OCI-LY7 (cell line): Measurements from ENCODE around the gene DEFB108B. TPM values are rescaled to one million over a fixed set of nuclear protein-coding genes. Genes with fewer than 3 reads are reported as not detected.
"Not testable (repeated sequence)": the region's sequence is repeated elsewhere in the genome, so short reads cannot be mapped to it uniquely, and the experiment has no call there.

Experiments
- Bru-seq: library from RNA; stranded (reverse); fragments of 400-500 nt; gene quantifications from one replicate; lab custom pipeline; 2021; lab: Mats Ljungman, UMichigan
- BruChase-seq, 2 experiments: library from RNA; stranded (reverse); fragments of 400-500 nt; gene quantifications; one replicate each; lab custom pipeline; 2021; lab: Mats Ljungman, UMichigan
- BruUV-seq: library from RNA; stranded (reverse); fragments of 400-500 nt; replicated peaks from 2 replicates; lab custom pipeline; 2021; lab: Mats Ljungman, UMichigan
- CTCF ChIA-PET: fragments of 300-600 bp; sonication (Branson Sonifier 250); formaldehyde crosslinking; loops from one replicate; lab custom pipeline; 2022; ENCODE audit warnings: antibody characterized with exemption; ENCODE audit not compliant: unreplicated experiment; lab: Charles Lee
- POLR2A ChIA-PET: fragments of 300-600 bp; sonication (Branson Sonifier 250); formaldehyde crosslinking; loops from one replicate; lab custom pipeline; 2022; ENCODE audit warnings: antibody characterized with exemption; lab: Charles Lee
- DNase-seq: peaks from one replicate; pipeline ENCODE4 v3.0.0-alpha.2; 2015; ENCODE audit warnings: low spot score
- H2AFZ ChIP-seq: fragments of 200-600 bp; sonication (generic), shearing (Covaris generic); 2 replicates; pipeline ENCODE4 v1.6.1; 2014; ENCODE audit warnings: mild to moderate bottlenecking, antibody characterized with exemption, low read length, moderate library complexity
- H3K27ac ChIP-seq: fragments of 200-600 bp; sonication (generic); 2 replicates; pipeline ENCODE4 v1.5.1; 2014; ENCODE audit warnings: mixed run types, low read depth, mild to moderate bottlenecking, moderate library complexity, low read length, inconsistent platforms; ENCODE audit not compliant: poor library complexity, severe bottlenecking
- H3K36me3 ChIP-seq: fragments of 200-600 bp; sonication (generic); 2 replicates; pipeline ENCODE4 v1.6.1; 2014; ENCODE audit warnings: mild to moderate bottlenecking, antibody characterized with exemption, low read length, moderate library complexity, mixed read lengths; ENCODE audit not compliant: insufficient read depth
- H3K4me1 ChIP-seq: fragments of 200-600 bp; sonication (generic); 2 replicates; pipeline ENCODE4 v1.5.1; 2014; ENCODE audit warnings: mild to moderate bottlenecking, low read length; ENCODE audit not compliant: insufficient read depth, poor library complexity, severe bottlenecking
- H3K4me2 ChIP-seq: fragments of 200-600 bp; sonication (generic); 2 replicates; pipeline ENCODE4 v1.6.1; 2014; ENCODE audit warnings: mild to moderate bottlenecking, low read length
- H3K4me3 ChIP-seq: fragments of 200-600 bp; sonication (generic); 2 replicates; pipeline ENCODE4 v1.5.1; 2014; ENCODE audit warnings: mild to moderate bottlenecking, low read depth, low read length; ENCODE audit not compliant: poor library complexity, severe bottlenecking
- H3K79me2 ChIP-seq: fragments of 200-600 bp; sonication (generic); 2 replicates; pipeline ENCODE4 v1.6.1; 2016; ENCODE audit warnings: low read depth, mild to moderate bottlenecking, low read length, moderate library complexity, mixed read lengths; ENCODE audit not compliant: insufficient read depth
- H3K9me2 ChIP-seq: fragments of 200-600 bp; sonication (generic); 2 replicates; pipeline ENCODE4 v1.6.1; 2016; ENCODE audit warnings: mild to moderate bottlenecking, low read length, mixed read lengths; ENCODE audit not compliant: insufficient read depth
- H3K9me3 ChIP-seq: fragments of 200-600 bp; sonication (generic); 2 replicates; pipeline ENCODE4 v1.6.1; 2014; ENCODE audit warnings: mild to moderate bottlenecking, mixed run types, low read length, mixed read lengths
- H4K20me1 ChIP-seq: fragments of 200-600 bp; sonication (generic); 2 replicates; pipeline ENCODE4 v1.6.1; 2014; ENCODE audit warnings: mild to moderate bottlenecking, antibody characterized with exemption, low read length, moderate library complexity, mixed read lengths; ENCODE audit not compliant: insufficient read depth
- CTCF ChIP-seq: fragments of 200-600 bp; sonication (generic); conservative IDR thresholded peaks from 2 replicates; pipeline ENCODE4 v1.5.1; 2014; ENCODE audit warnings: mild to moderate bottlenecking, antibody characterized with exemption, low read length, moderate library complexity, mixed read lengths
- EZH2phosphoT487 ChIP-seq: fragments of 200-600 bp; sonication (generic); IDR thresholded peaks from 2 replicates; pipeline ENCODE4 v1.6.1; 2018; ENCODE audit warnings: low read depth, borderline replicate concordance, mild to moderate bottlenecking, mixed run types, antibody characterized with exemption, low read length, moderate library complexity, mixed read lengths
- intact Hi-C: fragments of 100-400 bp; cut with micrococcal nuclease; formaldehyde crosslinking; loops from one replicate; pipeline ENCODE4 v1.10.0; 2022; ENCODE audit not compliant: unreplicated experiment
- long read RNA-seq: library from polyadenylated mRNA; stranded (forward); transcript quantifications from one replicate; pipeline ENCODE4 v2.0.0, GENCODE V29; 2022
- total RNA-seq, 2 experiments: library from RNA; depleted of rRNA in 1 of 2; stranded (reverse); fragments of >200 nt in 1 of 2; shearing (Covaris generic) in 1 of 2; gene quantifications; 2 replicates each; pipeline ENCODE4 v1.2.3, GENCODE V29; 2014 to 2022

DEFB108B gene
- not detected in 2 replicates for total RNA-seq (2014; rRNA removed; shearing (Covaris generic))
- not detected in 2 replicates for total RNA-seq (2022)
- Bru-seq, nascent RNA = not detected
- BruChase-seq, experiment 1, labeled RNA remaining after a 6-hour chase = not detected
- BruChase-seq, experiment 2, labeled RNA remaining after a 2-hour chase = not detected
- long read RNA-seq = 0 reads

DNA sequence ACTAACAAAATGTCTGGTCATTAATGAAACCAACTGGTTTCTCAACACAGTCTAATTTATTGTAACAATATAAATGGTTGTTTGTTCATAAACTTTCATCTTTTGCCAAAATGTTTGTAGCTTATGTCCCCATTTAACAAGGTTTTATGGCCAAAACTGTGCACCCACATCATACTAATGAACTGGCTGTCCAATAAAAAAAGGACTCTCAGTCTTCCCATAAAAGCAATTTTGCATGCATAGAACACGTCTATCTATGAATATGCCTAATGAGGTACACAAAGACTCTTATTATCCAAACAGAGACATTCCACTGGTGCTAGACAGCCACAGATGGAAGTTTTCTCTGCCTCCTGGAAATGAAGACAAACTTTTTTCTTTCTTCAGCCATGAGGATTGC is at the start of gene DEFB108B:
DEFB108B (plus strand) TSS at position 390 of the 400 bp plus-strand sequence; CDS start at position 390, 0 bp downstream.
- H3K9me3 ChIP-seq, H3K36me3 ChIP-seq, BruUV-seq, H3K4me2 ChIP-seq, H4K20me1 ChIP-seq, intact Hi-C loops, H3K9me2 ChIP-seq, H3K27ac ChIP-seq, H2AFZ ChIP-seq, POLR2A ChIA-PET, DNase-seq, H3K4me1 ChIP-seq, H3K79me2 ChIP-seq, CTCF ChIA-PET, H3K4me3 ChIP-seq: not testable (repeated sequence)

DNA sequence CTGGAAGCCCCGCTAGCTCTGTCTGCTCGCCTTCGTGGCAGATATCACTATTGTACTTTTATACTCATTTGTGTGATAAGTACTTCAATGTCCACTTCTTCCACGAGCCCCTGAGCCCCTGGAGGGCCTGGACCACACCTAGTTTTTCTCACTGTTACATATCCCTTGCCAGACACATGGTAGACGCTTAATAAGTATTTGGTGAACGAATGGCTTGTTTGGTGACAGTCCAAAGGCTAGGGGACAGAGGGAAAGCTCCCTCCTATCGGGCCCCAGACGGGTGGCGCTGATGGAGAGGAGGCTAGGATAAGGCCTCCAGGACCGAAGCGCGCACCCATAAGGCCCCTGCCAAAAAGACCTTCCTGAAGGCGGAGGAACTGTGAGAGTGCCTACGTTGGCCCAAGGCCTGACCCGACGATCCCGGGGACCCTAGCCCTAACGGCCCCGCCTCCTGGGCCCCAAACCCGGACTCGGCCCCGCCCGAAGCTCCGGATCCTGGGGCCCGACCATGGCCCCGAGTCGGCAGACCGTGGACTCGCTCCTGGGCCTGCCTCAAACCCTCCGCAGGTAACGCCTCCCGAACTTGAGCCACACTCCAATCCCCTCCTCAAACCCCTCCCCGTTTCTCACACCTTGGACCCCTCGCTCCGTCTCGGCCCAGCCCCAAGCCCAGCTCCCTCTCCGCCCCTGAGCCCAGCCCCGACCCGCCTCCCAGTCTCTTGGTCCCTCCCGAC is 46.7 kb upstream of the DEFB108B start:
- Histone ChIP-seq H3K4me3 (peak overlapping the region; percentile 85), H2AFZ (peak overlapping the region; percentile 80), H3K4me2 (peak overlapping the region; percentile 89), H3K4me1 (peaks cover 27% of the 10 kb centered on the region)
- POLR2A ChIA-PET = interaction anchor here (0.7 kb wide), 1 partner anchor 298 kb away, joined by 4 read pairs; no protein-coding TSS in a partner anchor
- H3K36me3 ChIP-seq, H3K9me2 ChIP-seq, BruUV-seq, CTCF ChIA-PET, H3K79me2 ChIP-seq, H3K9me3 ChIP-seq, H3K27ac ChIP-seq, H4K20me1 ChIP-seq: not testable (repeated sequence)
- peak; percentile 70 for DNase-seq
- intact Hi-C loops = loop anchor here (5.0 kb wide), 1 partner anchor 436 kb away; the partner anchor contains the start of gene INPPL1

DNA sequence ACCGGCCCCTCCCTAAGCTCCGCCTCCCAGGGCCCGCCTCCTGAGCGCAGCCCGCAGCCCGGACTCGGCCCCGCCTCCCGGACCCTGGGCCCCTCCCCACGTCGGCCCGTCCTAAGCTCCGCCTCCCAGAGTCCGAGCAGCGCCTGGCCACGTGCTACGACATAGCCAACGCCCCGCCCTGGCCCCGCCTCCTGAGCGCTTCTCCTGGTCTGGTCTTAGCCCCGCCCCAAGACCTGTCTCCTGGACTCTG is 46.2 kb upstream of the DEFB108B start:
- intact Hi-C loops = loop anchor here (1.0 to 5.0 kb wide), 2 partner anchors 142 to 436 kb away; partner anchors contain the start of genes INPPL1 and XNDC1N
- BruUV-seq = not testable (repeated sequence)
- DNase-seq = peak; percentile 95

GRCh38 chr11:71787098-71787823 is 45.7 kb upstream of the DEFB108B start:
- peak overlapping the region; percentile 70 for H3K27ac ChIP-seq
- peak; percentile 96 for DNase-seq
- CTCF ChIA-PET = no interaction called here
- BruUV-seq = no TSS peak
- H3K36me3 ChIP-seq = no peaks in the 10 kb centered on the region
- POLR2A ChIA-PET = interaction anchor here (0.7 kb wide), 1 partner anchor 297 kb away, joined by 4 read pairs; no protein-coding TSS in a partner anchor
- H4K20me1 ChIP-seq = no peaks in the 10 kb centered on the region
- TF ChIP-seq CTCF = no peak
- TF ChIP-seq EZH2phosphoT487 = no peak
- H2AFZ ChIP-seq = peak overlapping the region; percentile 74
- peaks cover 27% of the 10 kb centered on the region for H3K4me1 ChIP-seq
- no peaks in the 10 kb centered on the region for H3K9me3 ChIP-seq
- no peaks in the 10 kb centered on the region for H3K9me2 ChIP-seq
- intact Hi-C loops = loop anchor here (1.0 to 5.0 kb wide), 2 partner anchors 141 to 435 kb away; partner anchors contain the start of genes INPPL1 and XNDC1N
- peak overlapping the region; percentile 85 for H3K4me3 ChIP-seq
- no peaks in the 10 kb centered on the region for H3K79me2 ChIP-seq
- peak overlapping the region; percentile 86 for H3K4me2 ChIP-seq

More for the DNA sequence above, 46.2 kb upstream of the DEFB108B start:
- POLR2A ChIA-PET = interaction anchor here (0.7 kb wide), 1 partner anchor 298 kb away, joined by 4 read pairs; no protein-coding TSS in a partner anchor
- H3K9me3 ChIP-seq, CTCF ChIA-PET, H3K36me3 ChIP-seq, H4K20me1 ChIP-seq, H3K79me2 ChIP-seq, H3K9me2 ChIP-seq: not testable (repeated sequence)
- H2AFZ ChIP-seq = peak overlapping the region; percentile 74
- H3K4me1 ChIP-seq = peaks cover 27% of the 10 kb centered on the region
- H3K4me2 ChIP-seq = peak overlapping the region; percentile 73
- H3K27ac ChIP-seq = peak overlapping the region; percentile 70
- peak overlapping the region; percentile 85 for H3K4me3 ChIP-seq

DNA sequence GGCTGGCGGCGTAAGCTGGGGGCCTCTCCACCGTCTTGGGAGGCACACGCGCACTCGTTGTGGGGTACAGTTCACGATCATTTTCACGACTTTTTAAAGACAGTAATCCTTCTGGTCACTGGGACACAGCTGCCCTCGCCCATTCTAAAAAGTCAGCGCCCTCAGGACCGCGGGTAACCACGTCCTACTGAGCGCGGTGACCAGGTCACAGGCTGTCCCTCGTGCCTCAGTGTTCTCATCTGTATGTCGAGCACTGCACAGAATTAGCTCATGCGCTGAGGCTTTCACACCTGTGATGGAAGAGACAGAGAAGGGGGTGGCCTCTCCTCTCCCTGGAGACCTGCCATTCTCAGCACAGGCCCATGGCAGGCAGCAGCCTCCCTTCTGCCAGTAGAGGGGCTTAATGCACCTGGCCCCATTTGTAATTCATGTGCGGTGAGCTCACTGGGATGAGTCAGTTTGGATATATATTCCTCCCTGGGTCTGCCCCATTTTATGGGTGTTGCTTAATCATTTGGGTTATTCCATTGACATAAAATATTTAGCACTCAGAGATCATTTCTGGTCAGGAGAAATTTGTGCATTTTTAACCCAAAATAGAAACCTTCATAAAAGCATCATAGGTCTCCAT is 45.1 kb upstream of the DEFB108B start:
- Histone ChIP-seq H3K4me2 (peak overlapping the region; percentile 86), H2AFZ (peak overlapping the region; percentile 74), H3K4me3 (peak overlapping the region; percentile 85), H3K4me1 (peaks cover 27% of the 10 kb centered on the region), H3K27ac (peak overlapping the region; percentile 70)
- CTCF ChIA-PET, POLR2A ChIA-PET, H3K9me3 ChIP-seq, H3K79me2 ChIP-seq, H3K36me3 ChIP-seq, H3K9me2 ChIP-seq, H4K20me1 ChIP-seq: not testable (repeated sequence)
- intact Hi-C loops = loop anchor here (1.0 to 5.0 kb wide), 2 partner anchors 140 to 434 kb away; partner anchors contain the start of genes INPPL1 and XNDC1N
- DNase-seq = peak; percentile 86
- TSS peak; percentile 83 for BruUV-seq
